Activated T-cell treated with anti-CD3 and anti-CD28 coated beads, Interleukin-2, amount 50 U/mL, for 72 hours (primary cell): ENCODE data around the gene CNTNAP2. TPM values are rescaled to one million over a fixed set of nuclear protein-coding genes. Genes with fewer than 3 reads are reported as not detected.

Experiments used
- ATAC-seq, 2 donors: fragments of 150-1000 bp; cut with Tn5 transposase; replicated peaks in 1 of 2; 2 replicates each; pipeline ENCODE4 v1.10.0; 2021; ENCODE audit warnings: moderate library complexity in 2 of 2, mild to moderate bottlenecking in 1 of 2
- DNase-seq, 2 donors: peaks; one replicate each; pipeline ENCODE4 v3.0.0; 2021 to 2022; ENCODE audit warnings: mixed read lengths in 1 of 2
- H3K27ac Mint-ChIP-seq: one replicate; pipeline ENCODE4 v1.8.0; 2022; ENCODE audit warnings: mild to moderate bottlenecking, moderate library complexity, mixed read lengths
- H3K27me3 Mint-ChIP-seq: one replicate; pipeline ENCODE4 v1.8.0; 2022; ENCODE audit warnings: low read depth, mixed read lengths
- H3K36me3 Mint-ChIP-seq, 2 donors: one replicate each; pipeline ENCODE4 v1.8.0; 2022; ENCODE audit warnings: mixed read lengths in 2 of 2, mild to moderate bottlenecking in 1 of 2; ENCODE audit not compliant: insufficient read depth in 2 of 2
- H3K4me1 Mint-ChIP-seq: one replicate; pipeline ENCODE4 v1.8.0; 2022; ENCODE audit warnings: low read depth, mixed read lengths
- H3K4me3 Mint-ChIP-seq, 2 donors: one replicate each; pipeline ENCODE4 v1.8.0; 2022; ENCODE audit warnings: mild to moderate bottlenecking in 2 of 2, mixed read lengths in 2 of 2, moderate library complexity in 2 of 2
- H3K9me3 Mint-ChIP-seq, 2 donors: one replicate each; pipeline ENCODE4 v1.8.0; 2022; ENCODE audit warnings: mixed read lengths in 2 of 2
- total RNA-seq, 2 donors: library from RNA; stranded (reverse); gene quantifications; one replicate each; pipeline ENCODE4 v1.2.3, GENCODE V29; 2022

Gene CNTNAP2
- total RNA-seq, 2 donors from 2014 or later = not detected

GRCh38 chr7:147813316-147813715 lies 1696.7 kb downstream of the CNTNAP2 start:
- no peaks in the 10 kb centered on the region for H3K27me3 Mint-ChIP-seq
- no peak overlapping the region for H3K27ac Mint-ChIP-seq
- H3K36me3 Mint-ChIP-seq = no peaks in the 10 kb centered on the region
- ATAC-seq = no peak
- H3K4me3 Mint-ChIP-seq = no peak overlapping the region
- no peaks in the 10 kb centered on the region for H3K4me1 Mint-ChIP-seq
- H3K9me3 Mint-ChIP-seq = peaks cover 0 to 1% of the 10 kb centered on the region in 2 donors
- no peak for DNase-seq

DNA sequence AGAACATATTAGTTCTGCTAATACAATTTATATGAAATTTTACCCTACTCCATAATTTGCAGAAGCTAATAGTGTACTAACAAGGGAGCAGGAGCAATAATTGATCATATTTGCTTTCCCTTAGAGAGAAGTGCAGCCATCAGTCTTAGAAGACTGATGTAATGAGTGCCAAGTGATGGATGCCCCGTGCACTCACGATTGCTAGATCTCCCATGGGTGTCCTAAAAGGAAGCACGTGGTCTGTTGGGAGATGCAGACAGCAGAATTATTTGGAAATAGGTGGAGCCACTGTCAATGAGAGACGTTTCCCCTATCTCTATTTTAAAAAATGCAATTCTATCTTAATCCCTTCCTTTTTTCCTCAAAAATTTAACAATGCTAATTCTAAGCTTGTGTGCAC lies 1701.7 kb downstream of the CNTNAP2 start:
- Mint-ChIP-seq H3K4me3 (no peak overlapping the region), H3K36me3 (no peaks in the 10 kb centered on the region), H3K4me1 (no peaks in the 10 kb centered on the region), H3K9me3 (peaks cover 0 to 2% of the 10 kb centered on the region in 2 donors), H3K27me3 (no peaks in the 10 kb centered on the region), H3K27ac (no peak overlapping the region)
- DNase-seq = no peak
- ATAC-seq = no peak

- H3K4me1 Mint-ChIP-seq = no peaks in the 10 kb centered on the region
- no peak overlapping the region for H3K4me3 Mint-ChIP-seq
- peaks cover 0 to 2% of the 10 kb centered on the region in 2 donors for H3K9me3 Mint-ChIP-seq
- H3K27me3 Mint-ChIP-seq = no peaks in the 10 kb centered on the region
- no peaks in the 10 kb centered on the region for H3K36me3 Mint-ChIP-seq
- H3K27ac Mint-ChIP-seq = no peak overlapping the region
- ATAC-seq (no peak), DNase-seq (no peak)
Measured at GRCh38 chr7:147824671-147825070, 1708.1 kb downstream of the CNTNAP2 start.

DNA sequence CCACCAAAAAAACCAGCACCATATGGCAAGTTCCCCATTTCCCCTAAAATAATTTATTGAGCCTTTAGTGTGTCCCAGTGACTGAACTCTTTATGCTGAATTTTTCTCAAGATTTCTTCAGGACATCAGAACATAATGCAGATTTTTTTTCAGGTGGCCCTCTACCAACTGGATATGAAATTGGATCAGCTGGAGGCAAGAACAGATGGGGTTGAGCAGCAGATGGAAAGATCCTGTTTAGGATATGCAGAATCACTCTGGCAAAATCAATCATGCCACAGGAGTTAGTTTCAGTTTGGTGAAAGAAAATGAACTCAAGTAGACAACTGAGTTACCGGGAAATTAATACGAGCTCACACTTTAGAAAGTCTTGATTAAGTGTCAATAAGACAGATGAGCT lies 1712.4 kb downstream of the CNTNAP2 start:
- ATAC-seq (no peak), DNase-seq (no peak)
- Mint-ChIP-seq H3K4me1 (no peaks in the 10 kb centered on the region), H3K4me3 (no peak overlapping the region), H3K9me3 (peaks cover 0 to 2% of the 10 kb centered on the region in 2 donors), H3K27ac (no peak overlapping the region), H3K27me3 (no peaks in the 10 kb centered on the region), H3K36me3 (no peaks in the 10 kb centered on the region)

DNA sequence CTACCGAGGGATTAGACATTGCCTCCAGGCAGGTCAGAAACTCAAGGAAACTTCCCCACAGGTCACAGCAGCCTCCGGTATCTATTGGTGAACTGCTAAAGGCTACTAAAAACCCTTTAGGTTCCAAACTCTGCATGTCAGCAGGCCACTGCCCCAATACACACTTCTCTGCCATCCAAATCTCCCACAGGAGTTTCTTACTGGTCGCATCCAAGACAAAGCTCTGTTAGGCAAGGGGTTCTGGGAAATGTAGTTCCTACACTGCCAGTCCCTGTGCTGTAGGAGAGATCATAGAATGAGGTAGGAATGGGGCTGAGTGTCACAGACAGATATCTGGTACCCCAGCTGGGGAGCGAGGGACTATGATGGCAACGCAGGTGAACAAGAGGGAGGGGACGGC lies 1717.0 kb downstream of the CNTNAP2 start:
- no peak overlapping the region for H3K27ac Mint-ChIP-seq
- H3K36me3 Mint-ChIP-seq = no peaks in the 10 kb centered on the region
- H3K4me1 Mint-ChIP-seq = no peaks in the 10 kb centered on the region
- H3K9me3 Mint-ChIP-seq = peaks cover 2 to 13% of the 10 kb centered on the region in 2 donors
- ATAC-seq (no peak), DNase-seq (no peak)
- no peaks in the 10 kb centered on the region for H3K27me3 Mint-ChIP-seq
- H3K4me3 Mint-ChIP-seq = no peak overlapping the region

GRCh38 chr7:147833970-147834369 lies 1717.4 kb downstream of the CNTNAP2 start:
- Mint-ChIP-seq H3K4me3 (no peak overlapping the region), H3K4me1 (no peaks in the 10 kb centered on the region), H3K36me3 (no peaks in the 10 kb centered on the region), H3K9me3 (peaks cover 2 to 13% of the 10 kb centered on the region in 2 donors), H3K27me3 (no peaks in the 10 kb centered on the region), H3K27ac (no peak overlapping the region)
- DNase-seq (no peak), ATAC-seq (no peak)

- Mint-ChIP-seq H3K4me1 (no peaks in the 10 kb centered on the region), H3K27ac (no peak overlapping the region), H3K4me3 (no peak overlapping the region), H3K27me3 (no peaks in the 10 kb centered on the region), H3K9me3 (peaks cover 3 to 6% of the 10 kb centered on the region in 2 donors), H3K36me3 (no peaks in the 10 kb centered on the region)
- DNase-seq (no peak), ATAC-seq (no peak)
Measured at GRCh38 chr7:147852833-147853232, 1736.2 kb downstream of the CNTNAP2 start.

DNA sequence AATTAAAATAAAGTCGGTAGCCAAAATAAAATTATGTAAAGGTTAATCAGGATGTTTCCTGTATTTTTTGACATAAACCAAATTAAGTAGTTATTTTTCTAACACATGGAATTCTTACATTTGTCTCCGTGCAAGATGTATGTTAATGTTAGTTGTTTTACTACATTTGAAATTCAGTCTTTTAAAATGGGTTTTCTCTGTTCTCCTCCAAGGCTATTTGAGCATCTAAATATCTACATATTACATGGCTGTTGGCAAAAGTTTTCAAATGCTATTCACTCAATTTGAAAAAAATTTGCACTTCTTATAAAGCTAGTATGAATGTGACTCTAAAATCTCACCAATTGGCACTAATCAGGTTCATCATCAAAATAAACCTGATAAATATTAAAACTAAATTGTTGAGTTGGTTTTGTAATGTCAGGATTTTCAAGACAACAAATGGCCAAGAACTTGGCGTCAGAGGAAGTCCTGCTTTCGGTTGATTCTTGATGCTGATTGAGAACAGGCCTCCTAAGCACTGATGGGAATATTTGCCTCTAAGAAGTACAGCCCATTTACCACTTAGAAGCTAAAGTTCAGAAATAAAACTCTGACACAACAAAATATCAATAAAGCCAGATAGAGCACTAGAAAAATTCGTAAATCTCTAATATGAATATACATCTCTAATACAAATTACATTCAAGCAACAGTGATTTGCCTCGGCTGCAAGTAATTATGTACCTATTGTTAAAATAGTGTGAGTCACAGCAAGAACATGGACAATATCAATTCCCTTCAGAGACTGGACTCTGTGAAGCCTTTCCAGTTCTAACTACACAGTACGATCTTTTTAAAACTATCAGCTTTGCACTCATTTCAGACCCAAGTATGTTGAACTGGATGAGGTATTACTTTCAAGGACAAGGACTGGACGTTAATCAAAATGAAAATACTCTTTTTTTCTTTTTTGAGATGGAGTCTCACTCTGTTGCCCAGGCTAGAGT lies 1740.8 kb downstream of the CNTNAP2 start:
- no peak for DNase-seq
- Mint-ChIP-seq H3K36me3 (no peaks in the 10 kb centered on the region), H3K4me3 (no peak overlapping the region), H3K27me3 (no peaks in the 10 kb centered on the region), H3K9me3 (peaks cover 3% of the 10 kb centered on the region in 2 donors), H3K27ac (no peak overlapping the region), H3K4me1 (no peaks in the 10 kb centered on the region)
- ATAC-seq = no peak

DNA sequence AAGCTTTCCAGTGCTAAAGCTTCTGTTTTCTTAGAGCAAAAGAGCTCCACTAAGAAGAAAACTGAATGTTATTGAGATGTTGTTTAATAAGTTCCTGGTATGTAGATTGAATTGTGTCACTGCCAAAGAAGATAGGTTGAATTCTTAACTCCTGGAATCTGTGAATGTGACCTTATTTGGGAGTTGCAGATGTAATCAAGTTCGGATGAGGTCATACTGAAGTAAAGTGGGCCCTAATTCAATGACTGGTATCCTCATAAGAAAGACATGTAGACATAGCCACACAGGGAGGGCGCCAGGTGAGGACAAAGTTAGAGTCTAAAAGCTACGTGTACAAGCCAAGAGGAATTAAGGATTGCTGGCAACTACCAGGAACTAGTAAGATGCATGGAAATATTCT lies 1741.8 kb downstream of the CNTNAP2 start:
- H3K27me3 Mint-ChIP-seq = no peaks in the 10 kb centered on the region
- H3K36me3 Mint-ChIP-seq = no peaks in the 10 kb centered on the region
- peaks cover 2 to 5% of the 10 kb centered on the region in 2 donors for H3K9me3 Mint-ChIP-seq
- no peak for ATAC-seq
- no peak for DNase-seq
- H3K27ac Mint-ChIP-seq = no peak overlapping the region
- no peak overlapping the region for H3K4me3 Mint-ChIP-seq
- no peaks in the 10 kb centered on the region for H3K4me1 Mint-ChIP-seq

DNA sequence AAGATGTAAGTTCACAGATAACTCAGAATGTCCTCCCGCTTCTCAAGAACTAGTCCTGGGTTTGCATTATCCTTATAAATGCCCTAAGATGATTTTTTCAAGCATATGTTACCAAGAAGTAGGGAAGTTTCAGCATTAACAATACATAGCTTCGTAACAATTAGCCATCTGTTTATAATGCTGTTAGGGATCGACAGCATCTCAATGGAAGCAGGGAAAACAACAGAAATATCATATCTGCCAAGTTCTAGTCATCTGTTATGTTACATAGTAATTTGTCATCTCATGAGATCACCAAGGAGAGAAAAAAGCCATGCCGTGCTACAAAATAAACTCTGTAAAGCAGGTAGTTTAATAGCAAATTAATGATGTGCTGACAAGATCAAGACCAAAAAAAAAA lies 1742.4 kb downstream of the CNTNAP2 start:
- no peak overlapping the region for H3K27ac Mint-ChIP-seq
- no peaks in the 10 kb centered on the region for H3K36me3 Mint-ChIP-seq
- H3K4me1 Mint-ChIP-seq = no peaks in the 10 kb centered on the region
- peaks cover 2 to 5% of the 10 kb centered on the region in 2 donors for H3K9me3 Mint-ChIP-seq
- H3K27me3 Mint-ChIP-seq = no peaks in the 10 kb centered on the region
- H3K4me3 Mint-ChIP-seq = no peak overlapping the region
- no peak for DNase-seq
- no peak for ATAC-seq

DNA sequence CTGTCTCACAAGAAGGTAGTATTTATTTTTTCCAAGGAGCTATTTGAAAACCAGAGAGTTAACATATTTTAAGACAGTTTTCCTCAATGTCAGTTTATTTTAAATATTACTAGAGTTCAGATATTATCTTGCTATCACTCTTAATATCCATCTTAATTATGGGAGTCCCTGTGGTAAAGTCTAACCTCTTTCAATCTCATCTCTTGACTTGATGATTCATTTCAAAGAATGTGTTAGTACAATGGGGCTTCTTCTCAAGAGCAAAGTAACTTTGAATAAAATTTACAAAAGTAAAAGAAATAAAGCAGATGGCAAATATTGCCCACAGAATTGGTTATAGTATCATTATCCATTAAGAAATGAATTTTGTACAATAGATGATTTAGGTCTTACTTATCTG lies 1742.9 kb downstream of the CNTNAP2 start:
- Mint-ChIP-seq H3K27ac (no peak overlapping the region), H3K36me3 (no peaks in the 10 kb centered on the region), H3K9me3 (peaks cover 2 to 5% of the 10 kb centered on the region in 2 donors)

DNA sequence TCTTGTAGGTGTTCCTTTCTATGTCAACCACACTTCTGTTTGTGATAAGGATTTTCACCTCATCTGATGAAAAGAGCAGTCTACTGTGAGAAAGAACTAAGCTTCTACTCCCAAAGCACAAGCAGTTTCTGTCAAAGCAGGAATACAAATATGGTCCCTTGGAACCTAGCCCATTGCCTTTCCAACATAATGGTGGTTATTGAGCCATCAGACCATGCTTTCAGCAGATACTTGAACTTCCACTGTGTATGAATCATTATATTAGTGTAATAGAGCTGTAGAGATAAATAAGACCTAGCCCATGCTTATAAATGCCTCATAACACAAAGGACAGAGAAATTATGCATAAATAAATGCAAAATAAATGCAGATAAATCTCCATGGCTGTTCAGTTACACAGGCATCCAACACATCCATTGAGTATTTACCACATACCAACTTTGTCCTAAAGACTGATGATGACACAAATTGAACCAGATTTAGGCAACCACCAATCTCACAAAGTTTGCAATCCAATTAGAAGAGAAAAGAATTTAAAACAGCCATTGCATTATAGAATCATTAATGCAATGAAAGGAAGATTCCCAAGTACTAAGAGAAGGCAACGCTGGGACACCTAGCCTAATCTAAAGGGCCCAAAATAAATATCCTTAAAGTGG lies 1744.6 kb downstream of the CNTNAP2 start:
- no peaks in the 10 kb centered on the region for H3K4me1 Mint-ChIP-seq
- H3K27ac Mint-ChIP-seq = no peak overlapping the region
- DNase-seq (no peak), ATAC-seq (no peak)
- no peaks in the 10 kb centered on the region for H3K36me3 Mint-ChIP-seq
- no peaks in the 10 kb centered on the region for H3K27me3 Mint-ChIP-seq
- H3K9me3 Mint-ChIP-seq = peaks cover 4 to 5% of the 10 kb centered on the region in 2 donors
- H3K4me3 Mint-ChIP-seq = no peak overlapping the region

More for the DNA sequence above, 1742.9 kb downstream of the CNTNAP2 start:
- H3K4me3 Mint-ChIP-seq = no peak overlapping the region
- ATAC-seq = no peak
- no peak for DNase-seq
- H3K4me1 Mint-ChIP-seq = no peaks in the 10 kb centered on the region
- no peaks in the 10 kb centered on the region for H3K27me3 Mint-ChIP-seq

- H3K36me3 Mint-ChIP-seq = no peaks in the 10 kb centered on the region
- H3K4me3 Mint-ChIP-seq = no peak overlapping the region
- H3K4me1 Mint-ChIP-seq = no peaks in the 10 kb centered on the region
- H3K27me3 Mint-ChIP-seq = no peaks in the 10 kb centered on the region
- no peak for DNase-seq
- H3K9me3 Mint-ChIP-seq = peaks cover 5 to 9% of the 10 kb centered on the region in 2 donors
- no peak overlapping the region for H3K27ac Mint-ChIP-seq
- ATAC-seq = no peak
Measured at GRCh38 chr7:147861945-147862344, 1745.3 kb downstream of the CNTNAP2 start.
